Common myeloid progenitor, CD34-positive (primary cell): ENCODE data around the gene OFD1.

Experiments used
- CTCF ChIA-PET: fragments of 350-600 bp; sonication (Branson Sonifier 250); formaldehyde crosslinking; loops from one replicate; lab custom pipeline; 2021; ENCODE audit warnings: antibody characterized with exemption; lab: Charles Lee
- POLR2A ChIA-PET: fragments of 350-600 bp; sonication (Branson Sonifier 250); formaldehyde crosslinking; loops from one replicate; lab custom pipeline; 2021; ENCODE audit warnings: antibody characterized with exemption; lab: Charles Lee
- DNase-seq, 3 donors: peaks; one replicate each; pipeline versions ENCODE4 v3.0.0 to v3.0.0-alpha.2; 2013
- H3K27ac ChIP-seq, 2 experiments: 1 replicate in 1 of 2; 2 replicates in 1 of 2; pipeline ENCODE4 v1.7.0; 2013; ENCODE audit warnings: inconsistent platforms in 2 of 2, low read length in 2 of 2, mild to moderate bottlenecking in 2 of 2, low read depth in 1 of 2, moderate library complexity in 1 of 2; ENCODE audit not compliant: severe bottlenecking in 2 of 2, insufficient read depth in 1 of 2, poor library complexity in 1 of 2
- H3K27me3 ChIP-seq, 5 experiments: replicated peaks in 2 of 5; 1 replicate in 3 of 5; 2 replicates in 2 of 5; pipeline versions ENCODE4 v1.6.1 to v1.7.0; 2013; ENCODE audit warnings: low read length in 4 of 5, mild to moderate bottlenecking in 2 of 5, moderate library complexity in 2 of 5, inconsistent platforms in 1 of 5; ENCODE audit not compliant: insufficient read depth in 5 of 5, control insufficient read depth in 4 of 5
- H3K36me3 ChIP-seq, 4 experiments: 1 replicate in 2 of 4; 2 replicates in 2 of 4; pipeline versions ENCODE4 v1.6.1 to v1.7.0; 2013; ENCODE audit warnings: low read length in 3 of 4, control low read depth in 1 of 4, mild to moderate bottlenecking in 1 of 4; ENCODE audit not compliant: control insufficient read depth in 4 of 4, insufficient read depth in 4 of 4
- H3K4me1 ChIP-seq, 4 experiments: 1 replicate in 3 of 4; 2 replicates in 1 of 4; pipeline versions ENCODE4 v1.6.1 to v1.7.1; 2013; ENCODE audit warnings: low read length in 3 of 4, mild to moderate bottlenecking in 3 of 4, control low read depth in 1 of 4, inconsistent platforms in 1 of 4, moderate library complexity in 1 of 4; ENCODE audit not compliant: control insufficient read depth in 4 of 4, insufficient read depth in 4 of 4; ENCODE audit errors: control extremely low read depth in 1 of 4
- H3K4me3 ChIP-seq, 7 experiments: 1 replicate in 4 of 7; 2 replicates in 3 of 7; pipeline versions ENCODE4 v1.5.1 to v1.7.0; 2013; ENCODE audit warnings: mild to moderate bottlenecking in 7 of 7, low read length in 6 of 7, moderate library complexity in 6 of 7, inconsistent platforms in 2 of 7, low read depth in 2 of 7, control low read depth in 1 of 7; ENCODE audit not compliant: insufficient read depth in 4 of 7, control insufficient read depth in 1 of 7; ENCODE audit errors: extremely low read depth in 1 of 7
- H3K9me3 ChIP-seq, 5 experiments: 1 replicate in 4 of 5; 2 replicates in 1 of 5; pipeline versions ENCODE4 v1.6.1 to v1.7.1; 2013; ENCODE audit warnings: low read length in 4 of 5, mild to moderate bottlenecking in 2 of 5, inconsistent platforms in 1 of 5, low read depth in 1 of 5, moderate library complexity in 1 of 5; ENCODE audit not compliant: control insufficient read depth in 4 of 5, insufficient read depth in 2 of 5; ENCODE audit errors: control extremely low read depth in 1 of 5
- WGBS: methylation state at CpG from one replicate; pipeline ENCODE4 v1.1.5; 2013; ENCODE audit not compliant: insufficient coverage; 5-methylcytosine and 5-hydroxymethylcytosine counted together

OFD1 gene

GRCh38 chrX:13689741-13690211 lies 44.8 kb upstream of the OFD1 start:
- Histone ChIP-seq H3K27ac (peak overlapping the region; percentile 54 to 83), H3K4me3 (peak overlapping the region; percentile 40 to 90 (median 74)), H3K27me3 (peaks cover 0 to 28% (median 0%) of the 10 kb centered on the region in 5 experiments), H3K9me3 (no peaks in the 10 kb centered on the region), H3K4me1 (peaks cover 6 to 25% (median 17%) of the 10 kb centered on the region in 4 experiments), H3K36me3 (no peaks in the 10 kb centered on the region)
- ChIA-PET POLR2A (interaction anchor here (0.7 to 2.1 kb wide), 2 partner anchors 45 to 500 kb away, joined by 4 to 5 read pairs; partner anchors contain the start of genes OFD1 and TRAPPC2), CTCF (no interaction called here)
- 0% methylated on average over 12 of the region's 16 CpGs for WGBS
- peak in 2 of 3 donors; percentile 63 to 74 for DNase-seq

DNA sequence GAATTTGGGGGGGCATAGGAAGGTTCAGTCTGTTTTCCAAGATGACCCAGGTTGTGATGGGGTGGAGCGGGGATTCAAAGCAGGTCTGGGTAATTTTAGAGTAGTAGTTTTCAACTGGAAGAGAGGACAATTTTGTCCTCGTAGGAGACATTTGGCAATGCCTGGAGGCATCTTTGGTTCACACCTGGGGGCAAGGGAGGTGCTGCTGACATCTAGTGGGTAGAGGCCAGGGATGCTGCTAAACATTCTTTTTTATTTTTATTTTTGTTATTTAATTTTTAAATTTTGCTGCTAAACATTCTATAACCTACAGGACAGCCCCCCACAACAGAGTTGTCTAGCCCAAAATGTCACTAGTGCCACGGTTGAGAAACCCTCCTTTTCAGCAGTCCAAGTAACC lies 43.7 kb upstream of the OFD1 start:
- no peaks in the 10 kb centered on the region for H3K36me3 ChIP-seq
- ChIA-PET POLR2A (no interaction called here), CTCF (interaction anchor here (0.7 kb wide), 1 partner anchor 66 kb away, joined by 3 read pairs; no protein-coding TSS in a partner anchor)
- H3K27ac ChIP-seq = no peak overlapping the region
- H3K27me3 ChIP-seq = peaks cover 0 to 29% (median 0%) of the 10 kb centered on the region in 5 experiments
- peak overlapping the region in 4 of 7 experiments; percentile 3 to 90 (median 74) for H3K4me3 ChIP-seq
- H3K4me1 ChIP-seq = peaks cover 10 to 30% (median 22%) of the 10 kb centered on the region in 4 experiments
- H3K9me3 ChIP-seq = no peaks in the 10 kb centered on the region
- WGBS = 54% methylated on average over 2 of the region's 3 CpGs
- peak in 1 of 3 donors; percentile 15 for DNase-seq

GRCh38 chrX:13691841-13692371 lies 42.6 kb upstream of the OFD1 start:
- Histone ChIP-seq H3K27ac (no peak overlapping the region), H3K4me1 (peaks cover 14 to 35% (median 23%) of the 10 kb centered on the region in 4 experiments)

DNA sequence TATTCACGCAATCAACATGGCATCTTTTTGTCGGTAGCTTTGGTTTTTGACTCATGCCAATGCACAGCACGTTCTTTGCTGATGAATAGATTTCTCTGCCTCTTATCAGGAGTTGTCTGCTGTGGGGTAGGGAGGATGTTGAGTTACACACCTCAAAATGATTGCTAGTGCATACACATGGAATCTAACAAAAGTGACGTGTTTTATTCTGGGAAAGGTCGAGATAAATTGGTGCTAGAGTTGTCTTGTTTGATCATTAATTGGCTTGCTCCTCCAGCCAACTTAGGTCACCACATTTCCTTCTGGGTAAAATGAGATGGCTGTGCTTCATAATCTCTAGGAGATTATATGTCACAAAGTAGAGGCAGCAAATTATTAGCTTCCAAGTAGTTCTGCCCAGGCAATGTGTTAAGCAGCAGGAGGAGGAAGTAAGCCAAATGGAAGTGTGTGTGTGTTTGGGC lies 41.7 kb upstream of the OFD1 start:
- Histone ChIP-seq H3K27ac (no peak overlapping the region), H3K27me3 (peaks cover 0 to 29% (median 0%) of the 10 kb centered on the region in 5 experiments), H3K36me3 (no peaks in the 10 kb centered on the region), H3K4me3 (no peak overlapping the region), H3K9me3 (no peaks in the 10 kb centered on the region), H3K4me1 (peaks cover 22 to 39% (median 29%) of the 10 kb centered on the region in 4 experiments)
- no peak for DNase-seq
- 85% methylated on average over 3 of the region's 5 CpGs for WGBS
- ChIA-PET CTCF (interaction anchor here (1.9 kb wide), 1 partner anchor 17 kb away, joined by 4 read pairs; no protein-coding TSS in a partner anchor), POLR2A (interaction anchor here (0.9 kb wide), 1 partner anchor 42 kb away, joined by 3 read pairs; the partner anchor contains the start of genes OFD1 and TRAPPC2)

More at GRCh38 chrX:13691841-13692371, 42.6 kb upstream of the OFD1 start:
- H3K9me3 ChIP-seq = no peaks in the 10 kb centered on the region
- no peaks in the 10 kb centered on the region for H3K36me3 ChIP-seq
- peaks cover 0 to 29% (median 0%) of the 10 kb centered on the region in 5 experiments for H3K27me3 ChIP-seq
- WGBS = 88% methylated on average over 3 of the region's 7 CpGs
- ChIA-PET CTCF (interaction anchor here (0.7 to 1.9 kb wide), 2 partner anchors 18 to 65 kb away, joined by 3 to 4 read pairs; no protein-coding TSS in a partner anchor), POLR2A (interaction anchor here (0.9 kb wide), 1 partner anchor 42 kb away, joined by 3 read pairs; the partner anchor contains the start of genes OFD1 and TRAPPC2)
- peak in 1 of 3 donors; percentile 17 for DNase-seq
- H3K4me3 ChIP-seq = no peak overlapping the region

- H3K27ac ChIP-seq = no peak overlapping the region
- ChIA-PET CTCF (interaction anchor here (1.9 kb wide), 1 partner anchor 16 kb away, joined by 4 read pairs; no protein-coding TSS in a partner anchor), POLR2A (no interaction called here)
- peaks cover 0 to 26% (median 0%) of the 10 kb centered on the region in 5 experiments for H3K27me3 ChIP-seq
- DNase-seq = no peak
- 58% methylated on average over 6 of the region's 7 CpGs for WGBS
- H3K36me3 ChIP-seq = no peaks in the 10 kb centered on the region
- H3K4me3 ChIP-seq = no peak overlapping the region
- H3K4me1 ChIP-seq = peaks cover 22 to 43% (median 32%) of the 10 kb centered on the region in 4 experiments
- no peaks in the 10 kb centered on the region for H3K9me3 ChIP-seq
Measured at GRCh38 chrX:13693341-13693961, 41.1 kb upstream of the OFD1 start.

DNA sequence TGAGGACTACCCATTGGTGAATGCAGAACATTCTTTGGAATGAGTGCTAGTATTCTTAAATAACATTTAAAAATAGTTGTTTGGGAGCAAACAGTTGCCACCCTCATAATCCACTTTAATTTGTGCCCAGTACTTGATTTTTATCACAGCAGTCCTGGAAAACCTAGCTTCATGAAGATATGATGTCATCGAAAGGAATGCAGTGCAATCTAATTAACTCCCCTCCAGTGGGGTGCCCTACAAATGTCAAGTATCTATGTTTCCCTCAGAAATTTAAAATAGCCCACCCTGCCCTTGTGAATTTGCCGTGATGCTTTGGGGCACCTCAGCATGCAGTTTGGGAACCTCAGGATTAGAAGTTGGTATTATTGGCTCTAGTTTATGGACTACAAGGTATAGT lies 40.2 kb upstream of the OFD1 start:
- Histone ChIP-seq H3K4me1 (peaks cover 22 to 43% (median 37%) of the 10 kb centered on the region in 4 experiments), H3K27me3 (peaks cover 0 to 17% (median 0%) of the 10 kb centered on the region in 5 experiments), H3K27ac (no peak overlapping the region), H3K9me3 (no peaks in the 10 kb centered on the region), H3K4me3 (no peak overlapping the region), H3K36me3 (no peaks in the 10 kb centered on the region)
- DNase-seq = no peak
- WGBS = 80% methylated on average over 1 of the region's 2 CpGs
- ChIA-PET POLR2A (interaction anchor here (0.6 kb wide), 1 partner anchor 46 kb away, joined by 3 read pairs; no protein-coding TSS in a partner anchor), CTCF (interaction anchor here (1.2 kb wide), 1 partner anchor 10 kb away, joined by 5 read pairs; no protein-coding TSS in a partner anchor)
